Measurements from ENCODE around the gene GNAZ.

The GNAZ gene

DNA sequence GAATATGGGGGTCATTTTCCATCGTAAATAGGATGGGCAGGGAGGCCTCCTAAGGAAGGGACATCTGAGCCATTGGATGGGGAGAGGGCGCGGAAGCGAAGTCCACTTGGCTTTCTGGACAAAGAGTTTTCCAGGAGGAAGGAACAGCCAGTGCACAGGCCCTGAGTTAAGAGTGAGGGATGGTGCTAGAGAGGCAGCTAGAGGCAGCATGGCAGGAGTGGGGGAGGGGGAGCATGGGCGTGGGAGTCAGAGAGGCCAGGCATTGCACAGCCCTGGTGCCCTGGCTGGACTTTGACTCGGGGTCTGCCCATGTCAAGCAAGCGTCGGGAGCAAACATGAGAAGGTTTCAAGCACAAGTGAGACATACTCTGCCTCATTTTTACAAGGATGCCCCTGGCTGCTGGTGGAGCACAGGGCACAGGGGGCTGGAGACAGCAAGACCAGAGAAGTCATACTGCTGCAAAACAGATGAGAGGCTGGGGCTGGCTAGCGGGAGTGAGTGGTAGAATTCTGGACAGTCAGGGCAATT lies 9.0 kb downstream of the GNAZ start:
- CTCF ChIA-PET = no interaction called here
- DNase-seq (ENCODE audit: extremely low spot score) = no peak
- TF ChIP-seq, protein P1, sequence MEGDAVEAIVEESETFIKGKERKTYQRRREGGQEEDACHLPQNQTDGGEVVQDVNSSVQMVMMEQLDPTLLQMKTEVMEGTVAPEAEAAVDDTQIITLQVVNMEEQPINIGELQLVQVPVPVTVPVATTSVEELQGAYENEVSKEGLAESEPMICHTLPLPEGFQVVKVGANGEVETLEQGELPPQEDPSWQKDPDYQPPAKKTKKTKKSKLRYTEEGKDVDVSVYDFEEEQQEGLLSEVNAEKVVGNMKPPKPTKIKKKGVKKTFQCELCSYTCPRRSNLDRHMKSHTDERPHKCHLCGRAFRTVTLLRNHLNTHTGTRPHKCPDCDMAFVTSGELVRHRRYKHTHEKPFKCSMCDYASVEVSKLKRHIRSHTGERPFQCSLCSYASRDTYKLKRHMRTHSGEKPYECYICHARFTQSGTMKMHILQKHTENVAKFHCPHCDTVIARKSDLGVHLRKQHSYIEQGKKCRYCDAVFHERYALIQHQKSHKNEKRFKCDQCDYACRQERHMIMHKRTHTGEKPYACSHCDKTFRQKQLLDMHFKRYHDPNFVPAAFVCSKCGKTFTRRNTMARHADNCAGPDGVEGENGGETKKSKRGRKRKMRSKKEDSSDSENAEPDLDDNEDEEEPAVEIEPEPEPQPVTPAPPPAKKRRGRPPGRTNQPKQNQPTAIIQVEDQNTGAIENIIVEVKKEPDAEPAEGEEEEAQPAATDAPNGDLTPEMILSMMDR (IDR thresholded peaks at IDR 0.05; ENCODE audit: control extremely low read depth, extremely low read depth, low read depth, missing control alignments) = no peak
- POLR2A ChIA-PET = no interaction called here

DNA sequence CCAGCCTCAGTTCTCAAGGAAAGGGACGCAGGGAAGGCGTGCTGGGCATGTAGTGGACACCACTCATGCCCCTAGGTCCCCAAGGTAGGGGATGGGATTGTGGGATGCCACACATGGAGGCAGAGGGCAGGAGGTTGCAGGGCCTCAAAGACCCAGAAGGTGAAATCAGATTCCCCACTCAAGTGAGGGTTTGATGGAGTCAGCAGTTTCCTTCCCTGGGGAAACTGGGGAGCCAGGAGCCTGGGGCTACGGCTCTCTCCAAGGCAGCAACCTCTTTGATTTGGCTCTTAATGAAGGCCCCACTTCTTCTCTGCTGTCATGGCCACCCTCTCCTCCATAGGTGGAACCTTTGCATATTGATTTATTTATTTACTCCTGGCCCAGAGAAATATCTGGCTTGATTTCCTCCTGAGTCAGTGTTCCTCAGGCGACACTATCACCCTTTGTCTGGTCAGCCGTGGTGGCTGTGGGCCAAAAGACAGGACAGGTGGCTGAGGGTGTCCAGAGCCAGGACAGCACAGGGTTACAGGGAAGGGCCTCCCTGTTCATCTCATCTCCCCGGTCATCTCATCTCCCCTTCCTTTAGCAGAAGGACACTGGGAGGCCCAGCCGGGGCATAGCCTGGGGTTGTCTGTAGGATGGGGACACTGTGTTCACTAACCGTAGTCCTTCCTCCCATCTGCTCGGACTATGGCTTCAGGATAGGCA lies 9.6 kb downstream of the GNAZ start:
- DNase-seq (ENCODE audit: extremely low spot score) = no peak
- ChIA-PET POLR2A (no interaction called here), CTCF (no interaction called here)
- TF ChIP-seq, protein P1 (IDR thresholded peaks at IDR 0.05; ENCODE audit: control extremely low read depth, extremely low read depth, low read depth, missing control alignments) = no peak

DNA sequence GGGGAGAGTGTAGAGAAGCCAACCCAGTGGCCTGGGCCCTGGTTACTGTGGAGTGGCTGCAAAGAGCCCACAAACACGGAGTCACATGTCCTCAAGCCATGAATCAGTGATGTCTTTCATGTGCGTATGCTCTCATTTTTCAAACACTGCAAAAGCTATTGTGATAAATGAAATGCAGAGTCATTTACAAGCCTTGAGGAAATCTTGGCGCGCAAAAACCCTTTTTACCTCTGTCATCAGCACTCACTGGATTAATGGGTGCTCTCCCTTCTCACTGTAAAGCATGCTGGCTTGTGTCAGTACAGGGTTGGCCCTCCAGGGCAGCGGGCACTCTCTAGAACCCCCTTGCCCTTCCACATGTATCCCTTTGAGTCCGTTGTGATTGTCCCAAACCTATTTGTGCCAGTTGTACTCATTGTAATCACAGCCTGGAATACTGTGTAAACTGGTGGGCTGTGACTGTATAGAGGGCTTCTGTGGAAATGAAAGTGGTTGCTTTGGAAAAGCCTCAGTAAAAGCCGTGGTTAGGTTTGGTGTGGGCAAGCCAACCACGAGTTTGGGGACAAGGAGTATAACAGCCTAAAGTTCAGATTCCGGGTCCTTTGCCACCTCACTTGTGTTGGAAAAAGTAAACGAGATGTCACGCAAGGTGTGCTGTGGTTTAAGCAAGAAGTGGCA lies 10.4 kb downstream of the GNAZ start:
- no peak for DNase-seq (ENCODE audit: extremely low spot score)
- ChIA-PET CTCF (no interaction called here), POLR2A (no interaction called here)
- TF ChIP-seq, protein P1 (IDR thresholded peaks at IDR 0.05; ENCODE audit: control extremely low read depth, extremely low read depth, low read depth, missing control alignments) = no peak

DNA sequence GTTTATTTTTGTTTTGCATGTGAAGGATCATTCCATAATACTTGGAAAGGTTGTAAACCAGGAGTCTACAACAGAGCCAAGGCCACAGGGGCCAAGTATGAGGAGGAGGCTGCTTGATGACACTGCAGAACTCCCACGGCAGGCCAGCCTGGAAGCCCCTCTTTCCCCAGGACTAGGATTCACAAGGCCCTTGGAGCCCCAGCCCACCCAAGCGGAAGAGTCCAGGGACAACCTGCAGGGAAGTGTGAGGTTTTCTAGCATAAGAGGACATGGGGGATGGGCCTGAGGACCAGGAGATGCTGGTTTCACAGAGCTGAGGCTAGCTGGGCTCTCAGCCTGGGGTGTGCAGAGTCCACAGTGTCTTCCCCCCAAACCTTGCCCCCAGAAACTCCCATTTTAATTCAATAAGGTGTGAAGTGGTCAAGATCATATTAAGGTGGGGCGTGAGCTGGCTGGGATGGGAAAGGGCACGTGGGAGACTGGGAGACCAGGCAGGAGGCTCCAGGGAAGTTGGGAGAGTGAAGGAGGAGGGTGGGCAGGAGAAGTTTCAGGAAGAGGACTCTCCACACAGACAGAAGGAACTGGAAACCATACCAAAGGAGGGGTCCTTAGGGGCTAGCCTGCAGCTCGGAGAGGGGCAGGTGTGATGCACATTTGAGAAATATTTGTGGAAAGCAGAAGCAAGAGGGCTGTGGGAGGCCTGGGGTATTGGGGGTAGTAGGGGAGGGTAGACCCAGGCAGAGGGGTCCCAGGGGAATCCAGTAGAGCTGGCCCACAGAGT lies 12.4 kb downstream of the GNAZ start:
- no peak for DNase-seq (ENCODE audit: extremely low spot score)
- TF ChIP-seq, protein P1 (IDR thresholded peaks at IDR 0.05; ENCODE audit: control extremely low read depth, extremely low read depth, low read depth, missing control alignments) = no peak

DNA sequence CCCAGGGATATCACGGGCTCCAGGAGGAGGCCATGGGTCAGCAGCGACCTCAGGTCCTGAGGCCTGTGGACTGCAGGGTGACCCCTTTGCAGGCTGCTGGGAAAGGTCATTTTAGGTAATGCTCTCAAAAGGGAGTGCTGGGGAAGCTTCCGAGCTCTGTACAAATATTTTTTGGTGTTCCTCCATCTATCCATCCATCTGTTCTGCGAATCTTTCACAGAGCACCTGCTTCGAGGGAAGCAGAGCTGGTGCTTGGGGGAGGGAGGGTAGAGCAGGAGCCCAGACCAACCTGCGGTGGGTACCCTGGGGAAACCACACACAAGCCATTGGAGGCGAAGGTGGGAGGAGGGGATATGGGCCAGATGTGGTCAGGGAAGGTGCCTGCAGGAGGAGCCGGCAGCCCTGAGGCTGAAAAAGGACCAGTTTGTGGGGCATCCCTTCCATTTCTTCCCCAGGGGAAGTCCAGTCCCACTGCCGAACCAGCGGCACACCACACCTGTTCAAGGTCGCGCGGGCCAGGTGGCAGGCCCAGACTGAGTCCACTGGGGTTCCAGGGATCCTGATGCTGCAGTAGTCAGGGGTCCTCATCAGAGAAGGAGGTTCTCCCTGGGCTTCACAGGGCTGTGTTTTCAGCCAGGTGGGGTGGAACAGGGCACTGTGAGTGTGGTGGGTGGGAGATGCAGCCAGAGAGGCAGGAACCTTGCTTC lies 13.1 kb downstream of the GNAZ start:
- ChIA-PET POLR2A (no interaction called here), CTCF (no interaction called here)
- TF ChIP-seq, protein P1 (IDR thresholded peaks at IDR 0.05; ENCODE audit: control extremely low read depth, extremely low read depth, low read depth, missing control alignments) = no peak
- DNase-seq (ENCODE audit: extremely low spot score) = no peak

More for the DNA sequence above, 12.4 kb downstream of the GNAZ start:
- ChIA-PET POLR2A (no interaction called here), CTCF (no interaction called here)
